A549 (cell line): ENCODE measurements around the gene SINHCAF. TPM values are rescaled to one million over a fixed set of nuclear protein-coding genes. Genes with fewer than 3 reads are reported as not detected.
A peak's percentile ranks its signal among the peaks of the same experiment; 100 is the strongest.

Experiments used
- ATAC-seq, 2 experiments: fragments of 200-7000 bp in 1 of 2; fragments of >200 bp in 1 of 2; cut with Nextera tagmentation in 1 of 2; cut with Tn5 transposase in 1 of 2; 3 replicates each; pipeline versions ENCODE4 v1.8.0 to v1.9.1; 2018 to 2020; ENCODE audit warnings: mild to moderate bottlenecking in 1 of 2, moderate library complexity in 1 of 2
- CTCF ChIA-PET: fragments of 300-600 bp; sonication (Branson Sonifier 250); formaldehyde crosslinking; extraction: SDS; loops from one replicate; lab custom pipeline; 2021; ENCODE audit warnings: antibody characterized with exemption, inconsistent platforms; lab: Yijun Ruan, JAX
- POLR2A ChIA-PET: fragments of 350-600 bp; formaldehyde crosslinking; extraction: SDS; loops from one replicate; lab custom pipeline; 2021; ENCODE audit warnings: antibody characterized with exemption, inconsistent platforms; lab: Yijun Ruan, JAX
- DNase-seq, 2 experiments: peaks; one replicate each; pipeline versions ENCODE4 v3.0.0 to v3.0.0-alpha.2; 2011 to 2016; ENCODE audit warnings: low read depth in 1 of 2, low spot score in 1 of 2
- FAIRE-seq: peaks from 2 replicates; lab custom pipeline; 2011; peaks lifted over from hg19 to GRCh38; lab: Jason Lieb, UNC
- H3K27ac ChIP-seq, 2 experiments: fragments of >200 bp; sonication (Bioruptor Twin); formaldehyde crosslinking; 3 replicates each; pipeline ENCODE4 v1.5.1; 2016 to 2017
- H3K4me1 ChIP-seq: fragments of >200 bp; sonication (Bioruptor Twin); formaldehyde crosslinking; 3 replicates; pipeline ENCODE4 v1.6.1; 2016
- H3K4me2 ChIP-seq: fragments of >200 bp; sonication (Bioruptor Twin); formaldehyde crosslinking; 3 replicates; pipeline ENCODE4 v1.6.1; 2016
- H3K4me3 ChIP-seq: fragments of >200 bp; sonication (Bioruptor Twin); formaldehyde crosslinking; 3 replicates; pipeline ENCODE4 v1.5.1; 2016
- H3K9me3 ChIP-seq: fragments of >200 bp; sonication (Bioruptor Twin); formaldehyde crosslinking; 3 replicates; pipeline ENCODE4 v1.6.1; 2016
- CBX8 ChIP-seq: fragments of 200-600 bp; sonication (generic); IDR thresholded peaks from 2 replicates; pipeline ENCODE4 v1.6.1; 2016
- CEBPB ChIP-seq, 2 experiments: fragments of >200 bp in 1 of 2; sonication (Bioruptor Twin) in 1 of 2; formaldehyde crosslinking in 1 of 2; IDR thresholded peaks; 2 replicates each; pipeline ENCODE4 v1.6.1; 2012 to 2016
- CTCF ChIP-seq: fragments of >200 bp; sonication (Bioruptor Twin); formaldehyde crosslinking; IDR thresholded peaks from 3 replicates; pipeline ENCODE4 v1.5.1; 2016
- EHF ChIP-seq: fragments of 250-450 bp; sonication (Bioruptor Pico); IDR thresholded peaks from 2 replicates; pipeline ENCODE4 v1.5.0; 2020; ENCODE audit warnings: mild to moderate bottlenecking
- EHMT2 ChIP-seq: fragments of 200-600 bp; sonication (generic); IDR thresholded peaks from 2 replicates; pipeline ENCODE4 v1.6.1; 2016; ENCODE audit warnings: antibody characterized with exemption, low read depth, mild to moderate bottlenecking, moderate library complexity
- ELK1 ChIP-seq: fragments of 150-350 bp; IDR thresholded peaks from 2 replicates; pipeline ENCODE4 v1.6.1; 2014; ENCODE audit warnings: low read depth, mild to moderate bottlenecking, low read length
- FOSL2 ChIP-seq, 2 experiments: fragments of 450-650 bp in 1 of 2; fragments of >200 bp in 1 of 2; sonication (Bioruptor Twin) in 1 of 2; formaldehyde crosslinking; IDR thresholded peaks; 2 replicates each; pipeline versions ENCODE4 v1.5.0 to v1.6.1; 2016 to 2020; ENCODE audit warnings: mild to moderate bottlenecking in 1 of 2, moderate library complexity in 1 of 2
- FOXS1 ChIP-seq: fragments of 250-450 bp; sonication (Bioruptor Pico); IDR thresholded peaks from 2 replicates; pipeline ENCODE4 v1.5.0; 2020; ENCODE audit warnings: mild to moderate bottlenecking, moderate library complexity
- GATA3 ChIP-seq: IDR thresholded peaks from 2 replicates; pipeline ENCODE4 v1.6.1; 2012; ENCODE audit warnings: borderline replicate concordance
- HDAC2 ChIP-seq: fragments of 200-600 bp; sonication (generic); IDR thresholded peaks from 2 replicates; pipeline ENCODE4 v1.6.1; 2016
- HEYL ChIP-seq: fragments of 250-450 bp; sonication (Bioruptor Pico); IDR thresholded peaks from 2 replicates; pipeline ENCODE4 v1.8.0; 2021; ENCODE audit warnings: mild to moderate bottlenecking, moderate library complexity
- JUNB ChIP-seq: fragments of >200 bp; sonication (Bioruptor Twin); formaldehyde crosslinking; IDR thresholded peaks from 2 replicates; pipeline ENCODE4 v1.6.1; 2016
- NFE2L2 ChIP-seq: fragments of 150-350 bp; conservative IDR thresholded peaks from 2 replicates; pipeline ENCODE4 v1.6.1; 2014; ENCODE audit warnings: low read length
- PHF8 ChIP-seq: fragments of 200-600 bp; sonication (generic); IDR thresholded peaks from 2 replicates; pipeline ENCODE4 v1.6.1; 2016; ENCODE audit warnings: low read depth, mild to moderate bottlenecking, antibody characterized with exemption, moderate library complexity, borderline replicate concordance
- RCOR1 ChIP-seq: fragments of 150-350 bp; IDR thresholded peaks from 2 replicates; pipeline ENCODE4 v1.6.1; 2014; ENCODE audit warnings: antibody characterized with exemption, low read length, low read depth
- SMC3 ChIP-seq: fragments of >200 bp; sonication (Bioruptor Twin); formaldehyde crosslinking; IDR thresholded peaks from 3 replicates; pipeline ENCODE4 v1.6.1; 2018; ENCODE audit warnings: inconsistent platforms
- SREBF2 ChIP-seq: fragments of 450-650 bp; IDR thresholded peaks from 2 replicates; pipeline ENCODE4 v1.6.1; 2014; ENCODE audit warnings: mild to moderate bottlenecking, moderate library complexity
- TFCP2L1 ChIP-seq: fragments of 250-450 bp; sonication (Bioruptor Pico); IDR thresholded peaks from 2 replicates; pipeline ENCODE4 v1.5.0; 2021; ENCODE audit warnings: mild to moderate bottlenecking
- ZFP36 ChIP-seq: fragments of 450-650 bp; IDR thresholded peaks from 2 replicates; pipeline ENCODE4 v1.6.1; 2014; ENCODE audit warnings: borderline replicate concordance; ENCODE audit not compliant: partially characterized antibody
- WGBS: methylation state at CpG from one replicate; pipeline ENCODE4 v1.1.6; 2017; ENCODE audit errors: missing lambda C conversion rate; 5-methylcytosine and 5-hydroxymethylcytosine counted together
- polyA plus RNA-seq, 4 experiments: library from polyadenylated mRNA; depleted of rRNA in 3 of 4; stranded (reverse); fragments of >200 nt; fragmentation: RNase III in 1 of 4; extraction: RNeasy Plus Mini Kit Qiagen cat#74134 plus additional on column Dnase treatment in 1 of 4; gene quantifications; 2 replicates in 3 of 4; 3 replicates in 1 of 4; pipeline ENCODE4 v1.2.3, GENCODE V29; 2011 to 2017
- TF ChIP-seq, protein P1 (sequence below): IDR thresholded peaks from 2 replicates; pipeline ENCODE4 v1.6.1; 2012

Gene SINHCAF
- polyA plus RNA-seq, 2 of the 4 experiments (the other 2 are of a cell fraction): 38.8 to 106 TPM

DNA sequence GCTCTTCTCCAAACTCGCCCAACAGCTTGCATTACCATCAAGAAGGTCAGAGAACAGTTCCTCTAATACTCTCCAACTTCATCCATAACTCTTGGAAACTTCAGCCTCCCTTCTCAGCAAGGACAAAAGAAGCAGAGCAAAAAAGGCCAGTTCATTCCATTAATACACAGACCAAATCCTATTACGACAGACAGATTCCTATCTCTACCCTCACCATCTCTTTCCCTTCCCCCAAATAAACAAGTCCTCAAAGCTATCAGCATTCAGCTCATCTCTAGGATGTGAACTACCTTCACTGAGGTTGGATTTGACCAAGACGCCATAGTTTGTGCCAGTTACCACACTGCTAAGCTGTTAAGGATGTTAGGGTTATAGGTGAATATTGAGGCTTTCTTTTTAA lies 25.2 kb downstream of the SINHCAF start:
- DNase-seq (no peak), ATAC-seq (0 out of 6 replicates have a peak, but pooled peaks of 1 of the 2 experiments have one; percentile 31)
- no peak overlapping the region for H3K4me2 ChIP-seq
- no peaks in the 10 kb centered on the region for H3K9me3 ChIP-seq
- WGBS: 91% methylated on average over 3 of the region's 3 CpGs
- H3K27ac ChIP-seq: no peak overlapping the region
- CTCF ChIA-PET: interaction anchor here (1.3 to 1.4 kb wide), 2 partner anchors 26 to 29 kb away, joined by 3 to 6 read pairs; no protein-coding TSS in a partner anchor
- no peak for TF ChIP-seq RCOR1
- TF ChIP-seq, all 56 proteins: peak for 0
- FAIRE-seq: no peak
- POLR2A ChIA-PET: no interaction called here
- Histone ChIP-seq H3K4me1 (0 out of 3 replicates have a peak, but pooled peaks cover 5% of the 10 kb centered on the region), H3K4me3 (no peak overlapping the region)

- CTCF ChIA-PET: interaction anchor here (1.3 to 1.4 kb wide), 2 partner anchors 26 to 28 kb away, joined by 3 to 6 read pairs; no protein-coding TSS in a partner anchor
- Histone ChIP-seq H3K4me1 (0 out of 3 replicates have a peak, but pooled peaks cover 5% of the 10 kb centered on the region), H3K4me3 (no peak overlapping the region), H3K27ac (no peak overlapping the region), H3K4me2 (no peak overlapping the region), H3K9me3 (no peaks in the 10 kb centered on the region)
- TF ChIP-seq TFCP2L1 (CRISPR knock-in tag) (no peak), HDAC2 (no peak), EHF (no peak), FOSL2 (IDR thresholded peaks at IDR 0.05) (no peak), FOSL2 (CRISPR knock-in tag; IDR thresholded peaks at IDR 0.05) (no peak), JUNB (no peak), ZFP36 (no peak), ELK1 (no peak)
- no peak for ATAC-seq
- no peak for DNase-seq
- 93% methylated on average over 1 of the region's 1 CpG for WGBS
- POLR2A ChIA-PET: no interaction called here
- no peak for FAIRE-seq
Observed at GRCh38 chr12:31300341-31300740, 25.6 kb downstream of the SINHCAF start.

DNA sequence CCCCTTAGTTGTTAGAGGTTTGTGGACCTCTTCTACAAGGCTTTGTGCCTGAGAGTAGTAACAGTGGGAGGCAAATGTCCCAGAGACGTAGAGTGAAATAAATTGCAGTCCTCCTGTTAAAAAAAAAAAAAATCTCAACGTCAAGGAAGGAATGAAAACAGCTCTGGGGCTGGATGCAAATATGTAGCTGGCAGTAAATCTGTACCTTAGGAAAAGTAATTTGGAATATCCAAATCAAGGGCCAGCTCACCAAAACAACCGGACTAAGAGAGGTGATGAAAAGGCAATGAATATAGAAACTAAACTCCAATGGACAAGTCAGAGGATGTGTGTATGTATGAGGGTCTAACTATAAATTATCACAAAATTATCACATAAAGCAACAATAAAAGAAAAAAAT lies 27.0 kb downstream of the SINHCAF start:
- ATAC-seq (no peak), FAIRE-seq (no peak), DNase-seq (no peak)
- no peaks in the 10 kb centered on the region for H3K9me3 ChIP-seq
- no peak overlapping the region for H3K27ac ChIP-seq
- 0 out of 3 replicates have a peak, but pooled peaks cover 5% of the 10 kb centered on the region for H3K4me1 ChIP-seq
- H3K4me3 ChIP-seq: no peak overlapping the region
- no peak overlapping the region for H3K4me2 ChIP-seq
- WGBS: 83% methylated on average over 3 of the region's 3 CpGs
- TF ChIP-seq HEYL (CRISPR knock-in tag) (no peak), GATA3 (no peak), SMC3 (no peak), SREBF2 (no peak), NFE2L2 (no peak), FOXS1 (no peak), EHMT2 (no peak), CBX8 (no peak), CEBPB (IDR thresholded peaks at IDR 0.05) (no peak), CTCF (no peak), PHF8 (no peak)
- TF ChIP-seq, protein P1, sequence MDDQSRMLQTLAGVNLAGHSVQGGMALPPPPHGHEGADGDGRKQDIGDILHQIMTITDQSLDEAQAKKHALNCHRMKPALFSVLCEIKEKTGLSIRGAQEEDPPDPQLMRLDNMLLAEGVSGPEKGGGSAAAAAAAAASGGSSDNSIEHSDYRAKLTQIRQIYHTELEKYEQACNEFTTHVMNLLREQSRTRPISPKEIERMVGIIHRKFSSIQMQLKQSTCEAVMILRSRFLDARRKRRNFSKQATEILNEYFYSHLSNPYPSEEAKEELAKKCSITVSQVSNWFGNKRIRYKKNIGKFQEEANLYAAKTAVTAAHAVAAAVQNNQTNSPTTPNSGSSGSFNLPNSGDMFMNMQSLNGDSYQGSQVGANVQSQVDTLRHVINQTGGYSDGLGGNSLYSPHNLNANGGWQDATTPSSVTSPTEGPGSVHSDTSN: no peak
- CTCF ChIA-PET: interaction anchor here (1.3 to 1.5 kb wide), 2 partner anchors 24 to 452 kb away, joined by 3 to 5 read pairs; no protein-coding TSS in a partner anchor
- POLR2A ChIA-PET: no interaction called here
